Endodermal cell (in vitro differentiated cells): ENCODE results near the gene FAM13B. TPM values are rescaled to one million over a fixed set of nuclear protein-coding genes. Genes with fewer than 3 reads are reported as not detected.

ENCODE experiments used
- DNase-seq: peaks from one replicate; pipeline ENCODE4 v3.0.0-alpha.2; 2017
- H3K27ac ChIP-seq: 2 replicates; pipeline ENCODE4 v1.5.1; 2013; ENCODE audit warnings: mild to moderate bottlenecking, low read depth, low read length, moderate library complexity
- H3K27me3 ChIP-seq: 2 replicates; pipeline ENCODE4 v1.6.1; 2013; ENCODE audit warnings: mild to moderate bottlenecking, low read length, moderate library complexity; ENCODE audit not compliant: insufficient read depth, control insufficient read depth, poor library complexity, severe bottlenecking
- H3K36me3 ChIP-seq: 2 replicates; pipeline ENCODE4 v1.7.0; 2013; ENCODE audit warnings: mild to moderate bottlenecking, low read length, moderate library complexity; ENCODE audit not compliant: control insufficient read depth, insufficient read depth
- H3K4me1 ChIP-seq: one replicate; pipeline ENCODE4 v1.7.0; 2013; ENCODE audit warnings: low read length; ENCODE audit not compliant: control insufficient read depth, insufficient read depth
- H3K4me3 ChIP-seq: 2 replicates; pipeline ENCODE4 v1.5.1; 2013; ENCODE audit warnings: mild to moderate bottlenecking, low read length, moderate library complexity
- H3K9ac ChIP-seq: 2 replicates; pipeline ENCODE4 v1.6.1; 2013; ENCODE audit warnings: mild to moderate bottlenecking, low read length, moderate library complexity; ENCODE audit not compliant: poor library complexity, severe bottlenecking; ENCODE audit errors: extremely low read depth
- H3K9me3 ChIP-seq: 2 replicates; pipeline ENCODE4 v1.6.1; 2013; ENCODE audit warnings: mild to moderate bottlenecking, low read length, moderate library complexity; ENCODE audit not compliant: control insufficient read depth
- H3K27ac Mint-ChIP-seq: 2 replicates; pipeline ENCODE4 v1.8.0; 2020; ENCODE audit warnings: mixed read lengths
- H3K27me3 Mint-ChIP-seq: 2 replicates; pipeline ENCODE4 v1.8.0; 2021; ENCODE audit warnings: mild to moderate bottlenecking, mixed read lengths; ENCODE audit not compliant: insufficient read depth
- H3K36me3 Mint-ChIP-seq: 2 replicates; pipeline ENCODE4 v1.8.0; 2020; ENCODE audit warnings: low read depth, mixed read lengths
- H3K4me1 Mint-ChIP-seq: 2 replicates; pipeline ENCODE4 v1.8.0; 2020; ENCODE audit warnings: mixed read lengths
- H3K4me3 Mint-ChIP-seq: 2 replicates; pipeline ENCODE4 v1.8.0; 2020; ENCODE audit warnings: mild to moderate bottlenecking, moderate library complexity, mixed read lengths
- H3K9me3 Mint-ChIP-seq: 2 replicates; pipeline ENCODE4 v1.8.0; 2020; ENCODE audit warnings: mild to moderate bottlenecking, mixed read lengths
- CTCF ChIP-seq: fragments of 200-600 bp; sonication (generic); conservative IDR thresholded peaks from 2 replicates; pipeline ENCODE4 v1.5.0; 2021; ENCODE audit warnings: antibody characterized with exemption, mild to moderate bottlenecking
- WGBS, 2 experiments: methylation state at CpG; one replicate each; pipeline versions ENCODE4 v1.1.5 to v1.1.7; 2013; ENCODE audit warnings: missing lambda C conversion rate in 2 of 2, mixed read lengths in 1 of 2; ENCODE audit not compliant: insufficient coverage in 1 of 2, insufficient read length in 1 of 2; 5-methylcytosine and 5-hydroxymethylcytosine counted together
- total RNA-seq, 2 donors: library from RNA; stranded (reverse); fragmentation: NEBNext Ultra II Directional in 1 of 2; extraction: Animal tissue kit (Norgen Biotek cat#: 25700) in 1 of 2; gene quantifications; 2 replicates in 1 of 2; 3 replicates in 1 of 2; pipeline ENCODE4 v1.2.1, GENCODE V29; 2021

The FAM13B gene
- total RNA-seq, 2 donors from 2014 or later: 22.9 to 28.7 TPM

- no peaks in the 10 kb centered on the region for H3K36me3 Mint-ChIP-seq
- TF ChIP-seq CTCF: no peak
- no peak overlapping the region for H3K27ac Mint-ChIP-seq
These were observed 133.4 kb downstream of the FAM13B start for GRCh38 chr5:137899493-137899892.

DNA sequence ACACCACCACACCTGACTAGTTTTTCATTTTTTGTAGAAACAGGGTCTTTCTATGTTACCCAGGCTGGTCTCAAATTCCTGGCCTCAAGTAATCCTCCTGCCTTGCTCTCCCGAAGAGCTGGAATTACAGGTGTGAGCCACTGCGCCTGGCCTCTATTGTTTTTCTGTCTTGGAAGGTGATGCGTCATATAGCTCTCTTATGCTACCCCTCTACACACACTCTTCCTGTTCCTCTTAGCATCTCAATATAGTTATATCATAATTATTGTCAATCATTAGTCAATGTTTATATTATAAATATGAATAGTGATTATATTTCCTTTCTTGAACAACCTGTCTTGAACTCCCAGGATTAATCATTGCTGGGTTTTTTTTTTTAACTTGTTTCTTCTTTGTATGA, 136.3 kb downstream of the FAM13B start:
- Mint-ChIP-seq H3K36me3 (no peaks in the 10 kb centered on the region), H3K27me3 (no peaks in the 10 kb centered on the region), H3K27ac (no peak overlapping the region), H3K4me1 (peaks cover 7% of the 10 kb centered on the region), H3K4me3 (no peak overlapping the region), H3K9me3 (no peaks in the 10 kb centered on the region)
- Histone ChIP-seq H3K9me3 (no peaks in the 10 kb centered on the region), H3K27ac (no peak overlapping the region), H3K4me1 (no peaks in the 10 kb centered on the region), H3K36me3 (no peaks in the 10 kb centered on the region), H3K9ac (no peak overlapping the region), H3K4me3 (no peak overlapping the region), H3K27me3 (no peaks in the 10 kb centered on the region)
- 92 to 100% methylated on average over 2 to 3 of the region's 3 CpGs for WGBS, 2 experiments
- TF ChIP-seq CTCF: no peak
- no peak for DNase-seq

More at GRCh38 chr5:137899493-137899892, 133.4 kb downstream of the FAM13B start:
- DNase-seq: no peak
- H3K27me3 Mint-ChIP-seq: no peaks in the 10 kb centered on the region
- H3K9me3 Mint-ChIP-seq: no peaks in the 10 kb centered on the region
- Histone ChIP-seq H3K36me3 (no peaks in the 10 kb centered on the region), H3K4me1 (no peaks in the 10 kb centered on the region), H3K9me3 (no peaks in the 10 kb centered on the region), H3K27me3 (no peaks in the 10 kb centered on the region), H3K27ac (no peak overlapping the region), H3K4me3 (no peak overlapping the region), H3K9ac (no peak overlapping the region)
- H3K4me1 Mint-ChIP-seq: peaks cover 12% of the 10 kb centered on the region
- H3K4me3 Mint-ChIP-seq: no peak overlapping the region
- 96% methylated on average over 3 of the region's 3 CpGs; no CpG with 5 or more reads in 1 of the 2 experiments for WGBS, 2 experiments

GRCh38 chr5:137894586-137894985, 138.3 kb downstream of the FAM13B start:
- Histone ChIP-seq H3K9me3 (no peaks in the 10 kb centered on the region), H3K4me1 (no peaks in the 10 kb centered on the region), H3K36me3 (no peaks in the 10 kb centered on the region), H3K9ac (no peak overlapping the region), H3K4me3 (no peak overlapping the region), H3K27me3 (no peaks in the 10 kb centered on the region), H3K27ac (no peak overlapping the region)
- no peak for DNase-seq
- Mint-ChIP-seq H3K4me1 (no peaks in the 10 kb centered on the region), H3K27me3 (no peaks in the 10 kb centered on the region), H3K36me3 (no peaks in the 10 kb centered on the region), H3K4me3 (no peak overlapping the region), H3K27ac (no peak overlapping the region), H3K9me3 (no peaks in the 10 kb centered on the region)
- no peak for TF ChIP-seq CTCF
